Mesenteric fat pad (tissue), 1 donor: ENCODE results near the gene HOXA6. TPM values are rescaled to one million over a fixed set of nuclear protein-coding genes. Genes with fewer than 3 reads are reported as not detected.

ENCODE experiments used
- DNase-seq: peaks from one replicate; pipeline ENCODE4 v3.0.0-alpha.2; 2020; ENCODE audit warnings: low spot score
- total RNA-seq: library from RNA; stranded (reverse); fragmentation: NEBNext Ultra II Directional; extraction: Animal tissue kit (Norgen Biotek cat#: 25700); gene quantifications from one replicate; pipeline ENCODE4 v1.2.1, GENCODE V29; 2021
- donor health status: DM: yes; HTN: yes; CAD: no.

HOXA6 gene
- total RNA-seq, 1 donor from 2014 or later: 3.1 TPM

- DNase-seq: peak; percentile 89
Observed at GRCh38 chr7:27173956-27174873, 26.6 kb upstream of the HOXA6 start, which contains the start of gene HOXA10. TSS of gene HOXA10 (minus strand) at chr7:27174320. CDS start at chr7:27174306, 14 bp downstream.

DNA sequence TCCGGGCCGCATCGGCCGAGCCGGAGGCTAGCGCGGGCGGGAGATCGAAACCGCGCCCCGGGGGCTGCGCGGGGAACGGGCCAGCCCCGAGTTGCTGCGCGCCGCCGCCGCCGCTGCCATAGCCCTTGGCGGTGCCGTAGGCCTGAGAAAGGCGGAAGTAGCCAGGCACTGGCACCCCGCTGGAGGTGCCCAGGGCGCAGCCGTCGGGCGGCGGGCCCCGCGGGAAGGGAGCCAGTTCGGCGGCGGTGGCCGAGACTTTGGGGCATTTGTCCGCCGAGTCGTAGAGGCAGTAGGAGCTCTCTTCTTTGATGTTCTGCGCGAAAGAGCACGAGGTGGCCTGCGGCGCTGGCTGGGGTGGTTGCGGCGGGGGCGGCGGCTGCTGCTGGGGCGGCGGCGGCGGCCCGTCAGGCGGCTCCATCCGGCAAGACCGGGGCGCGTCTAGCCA, 26.0 kb upstream of the HOXA6 start:
- DNase-seq: peak; percentile 89

- peak; percentile 93 for DNase-seq
Observed at GRCh38 chr7:27172823-27173510, 25.4 kb upstream of the HOXA6 start.

DNA sequence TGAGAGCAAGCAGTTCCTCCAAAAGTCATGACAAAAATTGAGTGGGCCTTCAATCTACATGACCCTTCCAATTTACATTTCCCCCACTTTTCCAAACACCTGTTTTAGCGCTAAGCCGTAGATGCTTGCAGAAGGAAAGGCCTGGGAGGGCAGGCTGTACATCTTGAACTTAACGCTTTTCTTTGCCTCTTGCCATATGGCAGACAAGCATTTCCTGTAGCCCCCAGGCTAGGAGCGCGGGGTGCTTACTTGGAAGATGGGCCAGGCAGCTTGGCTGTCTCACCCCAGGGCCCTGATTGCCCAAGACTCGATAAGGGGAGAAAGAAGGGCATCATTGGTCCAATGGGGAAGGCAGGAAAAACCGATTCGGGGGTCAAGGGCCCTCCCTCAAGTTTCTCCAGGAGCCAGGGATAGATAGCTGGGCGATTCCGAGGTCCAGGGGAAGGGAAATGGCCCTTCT, 24.8 kb upstream of the HOXA6 start:
- DNase-seq: peak; percentile 72

GRCh38 chr7:27171637-27172314, 24.2 kb upstream of the HOXA6 start:
- peak; percentile 47 for DNase-seq

DNA sequence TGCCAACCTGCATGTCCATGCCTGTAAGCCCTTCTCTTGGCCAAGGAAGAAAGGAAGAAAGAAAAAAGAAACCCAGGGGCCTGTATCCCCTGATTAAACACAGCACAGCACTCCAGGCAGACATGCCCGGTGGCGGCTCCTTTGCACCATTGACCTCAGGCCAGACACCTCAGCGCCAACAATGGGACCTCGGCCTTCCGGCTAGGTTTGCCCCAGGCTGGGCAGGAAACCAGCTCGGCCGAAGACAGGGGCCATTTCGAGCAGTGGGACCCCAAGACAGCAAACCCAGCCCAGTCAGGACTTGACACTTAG, 23.7 kb upstream of the HOXA6 start:
- DNase-seq: peak; percentile 69

DNA sequence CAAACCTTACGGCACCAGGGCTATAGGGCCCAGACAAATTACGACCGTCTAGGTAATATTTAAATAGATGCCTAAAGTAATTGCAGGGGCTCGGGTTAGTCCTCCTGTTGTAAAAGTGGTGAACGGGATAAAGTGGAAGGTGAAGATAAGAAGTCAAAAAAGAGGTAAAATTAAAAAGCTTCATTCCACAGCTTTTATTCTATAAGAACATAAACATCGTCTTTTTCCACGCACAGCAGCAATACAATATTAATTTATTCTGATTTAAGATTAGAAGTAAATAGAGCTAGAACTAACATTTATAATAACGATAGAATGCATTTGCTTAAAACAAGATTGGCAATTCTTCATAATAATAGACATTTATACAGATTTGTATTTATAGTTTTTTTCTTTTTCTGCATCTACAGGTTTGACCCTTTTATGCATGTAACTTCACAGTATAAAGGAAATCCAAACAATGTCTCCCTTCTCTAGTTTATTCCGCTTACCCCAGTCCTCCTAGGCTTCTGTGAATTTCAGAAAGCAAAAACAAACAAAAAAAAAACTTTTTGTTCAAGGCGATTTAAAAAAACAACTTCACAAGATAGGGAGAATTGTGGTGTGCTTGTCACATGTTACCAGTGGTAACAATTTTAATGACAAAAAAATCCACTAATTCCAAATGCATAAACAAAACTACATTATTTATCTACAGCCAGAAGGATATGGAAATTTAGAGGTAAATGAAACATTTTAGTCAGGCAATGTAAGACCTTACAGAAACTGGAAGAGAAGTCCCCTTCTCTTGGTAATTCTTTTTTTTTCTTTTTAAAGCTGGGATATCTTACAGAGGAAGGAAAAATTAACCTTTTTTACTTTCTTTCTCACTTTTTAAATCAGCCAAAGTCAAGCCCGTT, 23.1 kb upstream of the HOXA6 start:
- DNase-seq: no peak

GRCh38 chr7:27169658-27170425, 22.3 kb upstream of the HOXA6 start:
- no peak for DNase-seq

GRCh38 chr7:27168265-27168947, 20.8 kb upstream of the HOXA6 start:
- DNase-seq: no peak

DNA sequence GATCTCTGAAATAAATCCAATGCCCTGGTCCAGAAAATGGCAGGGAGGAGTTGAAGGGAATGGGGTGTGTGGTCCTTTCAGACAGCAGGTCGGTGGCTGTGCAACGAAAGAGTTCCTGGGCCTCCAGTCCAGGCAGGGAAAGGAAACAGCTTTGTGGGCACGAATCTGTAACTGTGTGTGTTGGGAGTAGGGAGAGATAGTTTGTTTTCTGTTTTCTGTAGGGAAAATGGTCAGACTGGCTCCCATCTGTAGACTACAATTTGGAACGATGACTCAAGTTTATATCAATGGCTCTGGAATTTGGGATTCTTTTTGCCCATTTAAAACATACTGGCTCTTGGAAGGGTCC, 20.3 kb upstream of the HOXA6 start:
- DNase-seq: no peak

DNA sequence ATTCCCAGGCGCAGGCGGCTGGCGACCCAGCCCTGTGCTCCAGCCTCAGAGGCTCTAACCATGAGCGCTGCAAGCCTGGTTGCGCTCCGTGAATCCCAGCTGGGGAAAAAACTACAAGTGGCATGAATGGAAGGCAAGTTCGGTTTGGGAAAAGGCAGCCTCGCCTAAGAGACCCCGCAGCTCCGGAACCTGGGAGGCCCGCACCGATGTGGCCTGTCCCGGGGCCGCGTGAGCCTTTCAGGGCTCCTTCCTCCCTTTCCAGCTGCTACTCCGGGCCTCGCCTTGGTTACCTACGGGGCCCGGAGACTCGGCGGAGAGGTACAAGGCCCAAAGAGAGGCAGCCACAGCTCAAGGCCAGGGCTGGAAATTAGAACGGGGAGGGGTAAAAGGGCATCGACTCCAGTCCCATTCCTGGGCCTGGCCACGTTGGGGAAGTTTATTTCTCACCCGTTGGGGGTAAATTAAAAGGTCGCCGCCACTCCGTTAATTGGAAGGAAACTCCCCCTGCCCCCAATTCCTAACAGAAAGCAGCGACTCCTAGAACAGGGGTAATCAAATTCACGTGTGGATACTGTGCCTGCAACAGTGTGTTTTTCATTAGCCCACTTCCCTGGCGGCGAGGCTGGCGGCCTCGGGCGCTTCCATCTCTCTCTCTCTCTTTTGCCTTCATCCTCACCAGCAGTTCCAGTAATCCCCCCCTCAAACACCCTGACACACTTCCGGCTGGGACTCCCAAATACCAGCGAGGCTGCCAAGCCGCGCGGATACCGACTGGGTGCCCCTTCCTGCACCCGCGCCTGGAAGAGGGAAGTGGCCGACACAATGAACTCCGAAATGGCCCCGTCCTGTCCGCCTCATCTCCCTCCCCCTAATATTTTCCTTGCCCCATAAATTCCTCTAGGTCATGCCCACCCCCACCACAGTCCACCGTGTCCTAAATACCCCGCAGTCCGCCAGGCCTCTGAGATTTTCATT, 19.2 kb upstream of the HOXA6 start:
- no peak for DNase-seq

DNA sequence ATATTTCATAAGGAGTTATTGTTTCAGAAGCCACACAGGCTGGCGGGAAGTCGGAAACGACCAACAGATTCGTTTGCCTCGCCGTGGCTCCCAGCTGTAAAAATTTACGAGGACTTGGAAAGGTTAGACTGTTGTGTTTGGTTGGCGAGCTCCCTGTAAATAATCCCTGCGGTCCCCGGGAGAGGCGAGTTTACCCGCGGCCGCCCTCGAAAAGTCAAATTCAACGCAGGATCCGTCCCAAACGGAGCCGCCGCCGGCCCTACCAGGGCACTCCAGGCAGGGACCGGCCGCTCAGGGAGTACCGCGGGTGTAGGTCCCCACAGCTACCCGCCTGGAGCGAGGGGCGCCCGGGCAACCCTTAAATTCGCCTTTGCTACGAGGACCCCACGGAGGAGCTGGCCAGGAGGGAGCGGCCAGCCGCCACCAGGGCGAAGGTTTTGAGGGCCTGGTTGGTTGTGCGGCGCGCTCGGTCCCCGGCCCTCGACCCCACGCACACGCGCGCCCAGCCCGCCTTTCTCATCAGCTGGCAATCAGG, 18.5 kb upstream of the HOXA6 start:
- DNase-seq: no peak

GRCh38 chr7:27165089-27165995, 17.8 kb upstream of the HOXA6 start, which contains the start of gene HOXA9:
TSS of gene HOXA9 (minus strand) at chr7:27165537. CDS start at chr7:27165457, 80 bp downstream.
- DNase-seq: no peak

DNA sequence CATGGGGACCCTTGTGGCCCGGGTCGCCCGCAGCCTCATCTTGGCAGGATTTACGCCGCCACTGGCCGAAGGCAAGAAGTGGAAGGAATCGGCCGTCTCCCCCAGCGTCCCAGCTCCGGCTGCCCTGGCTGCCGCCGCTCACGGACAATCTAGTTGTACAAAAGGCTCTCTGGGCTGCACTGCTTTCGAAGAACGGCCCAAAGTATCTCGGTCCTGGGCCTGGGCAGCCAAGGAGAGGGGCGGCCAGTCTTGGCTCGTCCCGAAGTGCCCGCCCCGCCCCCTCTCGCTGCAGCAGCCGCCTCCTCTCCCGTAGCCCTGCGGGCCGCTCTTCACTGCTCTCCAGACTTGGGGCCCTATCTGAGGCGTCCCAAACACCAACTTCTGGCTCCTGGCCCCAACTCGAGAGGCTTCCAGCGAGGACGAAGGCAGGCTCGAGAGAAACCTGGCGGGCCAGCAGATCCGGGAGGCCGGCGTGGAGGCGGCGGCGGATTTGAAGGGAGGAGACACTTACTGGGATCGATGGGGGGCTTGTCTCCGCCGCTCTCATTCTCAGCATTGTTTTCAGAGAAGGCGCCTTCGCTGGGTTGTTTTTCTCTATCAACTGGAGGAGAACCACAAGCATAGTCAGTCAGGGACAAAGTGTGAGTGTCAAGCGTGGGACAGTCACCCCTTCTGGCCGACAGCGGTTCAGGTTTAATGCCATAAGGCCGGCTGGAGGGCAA, 17.0 kb upstream of the HOXA6 start:
- DNase-seq: no peak

GRCh38 chr7:27164045-27164366, 16.4 kb upstream of the HOXA6 start:
- no peak for DNase-seq
